ENCODE results near the gene AMER2. TPM values are rescaled to one million over a fixed set of nuclear protein-coding genes. Genes with fewer than 3 reads are reported as not detected.

AMER2 gene
- total and polyA plus RNA-seq, 8 donors = 0.03 to 0.50 (median 0.13) TPM; not detected in 1

DNA sequence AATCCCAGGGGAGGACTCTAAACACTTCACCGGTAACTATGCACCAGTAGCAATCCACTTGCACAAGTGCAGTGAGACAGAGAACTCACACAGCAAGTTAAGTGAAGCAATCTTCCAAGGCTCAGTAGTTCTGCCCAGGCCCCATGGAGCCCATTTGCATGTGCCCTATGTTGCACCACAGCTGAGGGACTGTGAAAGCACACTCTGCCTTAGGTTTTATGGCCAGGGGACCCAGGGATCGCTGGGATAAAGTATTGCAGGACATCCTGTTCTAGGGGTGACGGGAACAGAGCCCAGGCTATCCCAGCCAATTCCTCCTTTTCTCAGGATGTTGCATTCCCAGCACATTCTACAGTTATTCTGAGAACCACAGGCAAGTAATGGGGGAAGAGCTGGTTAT lies 6.0 kb upstream of the AMER2 start:
- intact Hi-C loops (cut with DNase I) = no loop called here
- no peaks in the 10 kb centered on the region for H3K36me3 ChIP-seq
- TF ChIP-seq, protein P1, sequence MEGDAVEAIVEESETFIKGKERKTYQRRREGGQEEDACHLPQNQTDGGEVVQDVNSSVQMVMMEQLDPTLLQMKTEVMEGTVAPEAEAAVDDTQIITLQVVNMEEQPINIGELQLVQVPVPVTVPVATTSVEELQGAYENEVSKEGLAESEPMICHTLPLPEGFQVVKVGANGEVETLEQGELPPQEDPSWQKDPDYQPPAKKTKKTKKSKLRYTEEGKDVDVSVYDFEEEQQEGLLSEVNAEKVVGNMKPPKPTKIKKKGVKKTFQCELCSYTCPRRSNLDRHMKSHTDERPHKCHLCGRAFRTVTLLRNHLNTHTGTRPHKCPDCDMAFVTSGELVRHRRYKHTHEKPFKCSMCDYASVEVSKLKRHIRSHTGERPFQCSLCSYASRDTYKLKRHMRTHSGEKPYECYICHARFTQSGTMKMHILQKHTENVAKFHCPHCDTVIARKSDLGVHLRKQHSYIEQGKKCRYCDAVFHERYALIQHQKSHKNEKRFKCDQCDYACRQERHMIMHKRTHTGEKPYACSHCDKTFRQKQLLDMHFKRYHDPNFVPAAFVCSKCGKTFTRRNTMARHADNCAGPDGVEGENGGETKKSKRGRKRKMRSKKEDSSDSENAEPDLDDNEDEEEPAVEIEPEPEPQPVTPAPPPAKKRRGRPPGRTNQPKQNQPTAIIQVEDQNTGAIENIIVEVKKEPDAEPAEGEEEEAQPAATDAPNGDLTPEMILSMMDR (IDR thresholded peaks at IDR 0.05) = no peak

DNA sequence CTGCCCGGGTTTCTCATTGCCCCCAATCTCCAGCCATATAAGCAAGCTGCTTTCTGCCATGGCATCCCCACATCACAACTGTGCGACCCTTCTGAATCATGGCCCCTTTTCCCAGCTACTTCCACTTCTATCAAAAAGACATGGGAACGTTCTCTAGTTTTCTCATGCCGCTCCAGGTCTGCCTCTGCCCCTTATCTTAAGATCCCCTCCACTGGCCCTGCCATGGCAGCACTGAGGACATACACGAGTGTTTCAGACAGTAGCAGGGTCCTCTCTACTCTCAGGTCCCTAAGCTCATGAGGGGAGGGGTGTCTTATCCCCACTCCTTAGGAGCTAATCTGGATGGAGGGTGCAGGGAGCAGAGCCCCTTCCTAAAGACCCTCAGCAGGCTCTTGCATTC lies 5.5 kb upstream of the AMER2 start:
- intact Hi-C loops (cut with DNase I) = no loop called here
- Histone ChIP-seq H3K36me3 (no peaks in the 10 kb centered on the region), H3K4me3 (no peak overlapping the region), H3K27ac (no peak overlapping the region), H3K4me1 (no peaks in the 10 kb centered on the region), H3K27me3 (peaks cover 19 to 77% of the 10 kb centered on the region in 2 donors), H3K9me3 (no peaks in the 10 kb centered on the region)
- TF ChIP-seq, protein P1 (IDR thresholded peaks at IDR 0.05) = no peak
- no peak for ATAC-seq
- no peak for DNase-seq

More for the DNA sequence above, 6.0 kb upstream of the AMER2 start:
- H3K4me3 ChIP-seq = no peak overlapping the region
- H3K9me3 ChIP-seq = no peaks in the 10 kb centered on the region
- peaks cover 17 to 72% of the 10 kb centered on the region in 2 donors for H3K27me3 ChIP-seq
- no peaks in the 10 kb centered on the region for H3K4me1 ChIP-seq
- DNase-seq = no peak
- ATAC-seq = no peak
- no peak overlapping the region for H3K27ac ChIP-seq

DNA sequence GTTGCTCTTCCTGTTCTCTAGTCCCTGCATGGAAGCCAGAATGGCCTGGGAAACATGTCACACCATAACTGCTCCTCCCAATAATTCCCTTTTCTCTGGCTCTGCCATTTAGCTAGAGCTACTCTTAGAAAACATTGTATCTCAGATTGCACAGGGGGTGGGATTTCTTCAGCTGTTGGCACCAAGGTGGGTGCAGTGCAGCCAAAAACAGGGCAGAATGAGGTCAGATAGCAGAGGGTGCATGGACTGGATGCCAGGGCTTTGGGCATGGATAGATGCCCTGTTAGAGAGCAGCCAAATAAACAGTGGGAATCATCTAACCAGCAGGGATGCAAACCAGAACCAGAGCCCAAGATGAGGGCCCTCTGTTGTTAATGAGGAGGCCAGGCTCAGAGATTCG lies 4.9 kb upstream of the AMER2 start:
- TF ChIP-seq, protein P1 (IDR thresholded peaks at IDR 0.05) = no peak
- DNase-seq (no peak), ATAC-seq (no peak)
- intact Hi-C loops (cut with DNase I) = no loop called here
- H3K36me3 ChIP-seq = no peaks in the 10 kb centered on the region
- H3K9me3 ChIP-seq = no peaks in the 10 kb centered on the region
- H3K4me1 ChIP-seq = no peaks in the 10 kb centered on the region
- H3K27me3 ChIP-seq = peaks cover 25 to 83% of the 10 kb centered on the region in 2 donors
- no peak overlapping the region for H3K4me3 ChIP-seq
- H3K27ac ChIP-seq = no peak overlapping the region

DNA sequence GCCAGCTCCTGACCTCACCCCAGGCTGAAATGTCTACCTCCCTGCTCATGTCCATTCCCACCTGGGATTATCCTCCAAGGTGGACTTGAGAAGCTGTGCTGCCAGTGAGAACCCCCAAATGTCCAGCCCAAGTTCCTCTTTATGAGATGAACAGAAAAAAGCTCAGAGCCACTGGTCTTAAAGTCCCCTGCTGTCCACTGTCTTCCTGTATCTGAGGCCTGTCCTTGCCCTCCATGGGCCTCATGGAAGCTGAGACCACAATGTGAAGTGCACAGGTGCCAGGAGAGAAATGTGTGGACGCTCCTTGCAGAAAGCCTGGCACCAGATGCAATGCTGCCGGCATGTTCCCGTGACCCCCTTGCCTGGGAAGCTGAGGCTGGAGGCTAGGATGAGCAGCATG lies 3.3 kb upstream of the AMER2 start:
- no peak for ATAC-seq
- H3K27me3 ChIP-seq = peaks cover 41 to 91% of the 10 kb centered on the region in 2 donors
- intact Hi-C loops (cut with DNase I) = no loop called here
- no peak overlapping the region for H3K4me3 ChIP-seq
- no peaks in the 10 kb centered on the region for H3K9me3 ChIP-seq
- no peak overlapping the region for H3K27ac ChIP-seq
- H3K4me1 ChIP-seq = peaks cover 0 to 8% of the 10 kb centered on the region in 2 donors
- DNase-seq = no peak
- H3K36me3 ChIP-seq = no peaks in the 10 kb centered on the region
- TF ChIP-seq, protein P1 (IDR thresholded peaks at IDR 0.05) = no peak

DNA sequence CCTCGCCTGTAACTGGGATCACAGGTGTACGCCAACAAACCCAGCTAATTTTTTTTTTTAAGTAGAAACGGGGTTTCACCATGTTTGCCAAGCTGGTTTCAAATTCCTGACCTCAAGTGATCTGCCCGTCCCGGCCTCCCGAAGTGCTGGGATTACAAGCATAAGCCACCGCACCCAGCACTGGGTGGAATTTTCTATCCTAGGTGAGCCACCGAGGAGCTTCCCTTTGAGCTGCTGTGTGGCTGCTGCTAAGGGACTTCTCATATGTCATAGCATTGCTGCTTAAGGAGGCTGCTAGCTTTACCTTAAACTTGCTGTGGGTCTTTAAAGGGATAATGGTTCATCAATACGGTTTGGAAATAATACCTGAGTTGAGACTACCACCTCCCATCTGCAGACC lies 2.9 kb upstream of the AMER2 start:
- intact Hi-C loops (cut with DNase I) = no loop called here
- Histone ChIP-seq H3K4me1 (peaks cover 0 to 8% of the 10 kb centered on the region in 2 donors), H3K36me3 (no peaks in the 10 kb centered on the region), H3K4me3 (no peak overlapping the region), H3K27me3 (peaks cover 45 to 91% of the 10 kb centered on the region in 2 donors), H3K9me3 (no peaks in the 10 kb centered on the region), H3K27ac (no peak overlapping the region)
- ATAC-seq = no peak
- TF ChIP-seq, protein P1 (IDR thresholded peaks at IDR 0.05) = no peak
- no peak for DNase-seq

Data from left lung (tissue), 10 donors.